Esophagus mucosa (tissue), 1 donor: Measurements from ENCODE around the gene IRF2. TPM values are rescaled to one million over a fixed set of nuclear protein-coding genes. Genes with fewer than 3 reads are reported as not detected.
"Not testable (repeated sequence)": the region's sequence is repeated elsewhere in the genome, so short reads cannot be mapped to it uniquely, and the experiment has no call there.

Experiments
- ATAC-seq: fragments of 200-7000 bp; cut with Tn5 transposase; one replicate; pipeline ENCODE4 v1.9.1; 2020
- total RNA-seq: library from RNA; stranded (reverse); gene quantifications from one replicate; pipeline ENCODE4 v1.2.4, GENCODE V29; 2023
- donor health status: DM: yes; HTN: yes; CAD: no.

The IRF2 gene
- total RNA-seq, 1 donor from 2014 or later: 19.1 TPM

DNA sequence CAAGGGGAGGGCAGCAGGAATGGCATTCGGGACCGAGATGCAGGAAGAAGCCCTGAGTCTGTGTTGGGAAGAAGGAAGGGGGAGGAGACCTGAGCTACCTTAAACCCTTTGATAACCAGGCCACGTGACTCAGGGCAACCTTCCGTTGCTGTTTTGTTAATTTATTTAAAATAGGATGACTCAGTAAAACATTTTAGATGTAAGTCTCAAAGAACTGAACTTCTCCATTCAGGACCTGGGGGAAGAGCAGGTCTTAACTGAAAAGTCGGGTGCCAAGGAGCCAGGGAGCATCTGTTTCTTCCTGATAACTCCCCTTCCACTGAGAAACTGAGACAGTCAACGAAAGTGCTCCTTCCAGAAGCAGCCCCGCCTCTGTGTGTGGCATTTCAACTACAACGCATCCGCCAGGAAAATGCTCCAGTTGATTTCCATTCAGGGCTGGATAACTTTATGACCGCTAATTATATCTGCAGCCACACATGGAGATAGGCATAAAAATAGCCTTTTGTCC, 88.0 kb downstream of the IRF2 start:
- ATAC-seq: no peak

DNA sequence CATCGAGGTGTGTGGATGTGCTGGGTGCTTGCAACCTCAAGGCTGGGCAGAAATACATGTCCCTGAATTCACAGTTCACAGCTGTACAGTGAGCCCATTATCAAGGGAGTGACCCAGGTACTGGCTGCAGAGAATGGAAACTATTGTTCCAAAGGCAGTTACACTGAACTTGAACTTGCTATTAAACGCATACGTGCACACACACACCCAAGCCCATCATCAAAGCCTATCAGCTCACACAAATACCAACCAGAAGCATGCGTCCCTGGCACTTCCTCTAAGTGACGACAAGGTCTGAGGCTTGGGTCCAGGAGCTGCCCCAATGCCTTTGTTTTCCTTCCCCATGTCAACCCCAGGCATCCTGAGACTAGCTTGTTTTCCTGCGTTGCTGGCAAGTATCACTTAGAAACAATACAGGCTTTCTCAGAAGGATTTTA, 88.6 kb downstream of the IRF2 start:
- peak; percentile 14 for ATAC-seq

DNA sequence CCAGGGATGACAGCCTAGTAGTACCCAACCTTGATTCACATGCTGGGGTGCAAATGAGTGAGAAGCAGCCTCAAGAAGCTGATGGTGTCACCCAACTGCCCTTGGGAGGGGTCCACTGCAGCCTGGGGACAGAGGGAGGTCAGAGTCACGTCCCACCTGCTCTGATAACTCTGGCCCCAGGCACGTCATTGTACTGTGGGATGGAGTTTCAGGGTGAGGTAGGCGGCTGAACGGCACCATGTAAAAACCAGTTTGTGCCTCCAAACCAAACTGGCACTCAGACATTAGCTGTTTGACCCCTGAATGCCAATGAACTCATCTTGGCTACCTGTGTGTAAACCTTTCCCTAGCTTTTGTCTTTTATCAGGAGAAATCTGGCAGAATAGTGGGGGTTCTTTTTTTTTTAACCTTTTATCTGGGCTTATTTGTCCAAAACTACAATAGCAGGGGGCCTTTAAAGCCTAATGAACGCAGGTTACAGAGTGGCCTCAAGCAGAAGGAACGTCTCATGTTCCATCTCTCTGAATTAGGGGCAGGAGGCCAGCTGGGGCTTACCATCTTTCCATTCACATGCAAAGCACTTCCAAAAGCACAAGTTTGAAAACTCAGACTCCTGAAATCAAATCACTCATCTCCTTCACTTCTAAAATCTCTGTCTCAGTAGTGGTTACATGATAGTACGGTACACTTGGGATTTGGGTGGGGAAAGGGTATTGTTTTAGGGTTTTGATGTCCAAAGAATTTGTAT, 89.4 kb downstream of the IRF2 start:
- peak; percentile 34 for ATAC-seq

DNA sequence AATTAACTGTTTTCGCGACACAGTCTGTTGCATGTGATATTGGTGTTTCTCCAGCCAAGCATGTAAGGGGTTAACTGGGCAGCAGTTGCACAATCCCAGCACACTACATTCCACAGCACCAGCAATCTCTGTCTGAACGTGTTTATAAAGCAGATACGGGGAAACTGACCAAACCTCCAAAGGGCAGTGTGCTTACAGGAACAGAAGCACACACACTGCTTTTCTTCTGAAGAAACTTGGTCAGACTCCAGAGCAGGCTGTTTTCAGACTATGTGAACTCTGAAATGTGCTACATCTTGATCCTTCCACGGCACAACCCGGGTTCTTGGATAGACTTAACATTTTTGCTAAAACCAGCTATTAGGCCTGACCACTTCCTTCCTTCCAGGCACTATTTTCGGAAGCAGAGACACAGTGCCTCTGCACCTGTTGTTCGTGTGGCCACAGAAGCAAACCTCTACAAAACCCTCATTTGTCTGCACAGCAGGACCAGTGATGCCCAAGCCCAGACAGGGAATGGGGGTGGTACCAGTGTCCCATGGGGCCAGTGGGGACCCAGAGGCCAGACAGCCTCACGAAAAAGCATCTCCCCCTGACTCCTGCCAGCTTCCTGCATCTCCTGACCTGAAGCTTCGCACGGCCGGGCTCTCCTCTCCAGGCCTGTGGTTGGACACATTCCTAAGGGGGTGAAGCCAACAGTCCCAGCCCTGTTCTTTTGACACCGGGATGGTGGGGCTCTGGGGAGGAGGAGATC, 90.1 kb downstream of the IRF2 start:
- ATAC-seq: peak; percentile 79

DNA sequence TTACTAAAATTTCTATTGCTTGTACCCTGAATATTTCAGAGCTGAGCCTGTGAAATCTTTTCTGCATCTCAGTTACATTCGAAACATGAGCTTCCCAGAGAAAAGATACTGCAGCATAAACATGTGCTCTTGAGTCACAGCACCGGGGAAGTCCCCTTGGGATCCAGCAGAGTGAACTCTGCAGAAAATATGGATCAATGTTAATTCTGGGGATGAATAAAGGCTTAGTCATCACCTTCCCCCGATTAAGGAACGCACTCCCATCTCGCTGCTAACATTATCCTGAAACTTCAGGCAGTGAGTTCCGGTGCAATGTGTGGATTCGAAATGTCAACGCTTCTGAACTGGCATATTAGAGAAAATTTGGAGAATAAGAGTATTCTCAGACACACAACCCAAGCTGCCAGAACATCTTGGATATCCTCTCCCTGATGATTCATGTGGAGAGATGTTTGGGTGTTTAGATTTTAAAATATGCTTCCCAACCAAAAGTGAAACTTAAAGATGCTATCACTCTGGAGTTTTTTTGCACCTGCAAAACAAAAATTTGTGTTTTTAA, 90.8 kb downstream of the IRF2 start:
- ATAC-seq: peak; percentile 88

DNA sequence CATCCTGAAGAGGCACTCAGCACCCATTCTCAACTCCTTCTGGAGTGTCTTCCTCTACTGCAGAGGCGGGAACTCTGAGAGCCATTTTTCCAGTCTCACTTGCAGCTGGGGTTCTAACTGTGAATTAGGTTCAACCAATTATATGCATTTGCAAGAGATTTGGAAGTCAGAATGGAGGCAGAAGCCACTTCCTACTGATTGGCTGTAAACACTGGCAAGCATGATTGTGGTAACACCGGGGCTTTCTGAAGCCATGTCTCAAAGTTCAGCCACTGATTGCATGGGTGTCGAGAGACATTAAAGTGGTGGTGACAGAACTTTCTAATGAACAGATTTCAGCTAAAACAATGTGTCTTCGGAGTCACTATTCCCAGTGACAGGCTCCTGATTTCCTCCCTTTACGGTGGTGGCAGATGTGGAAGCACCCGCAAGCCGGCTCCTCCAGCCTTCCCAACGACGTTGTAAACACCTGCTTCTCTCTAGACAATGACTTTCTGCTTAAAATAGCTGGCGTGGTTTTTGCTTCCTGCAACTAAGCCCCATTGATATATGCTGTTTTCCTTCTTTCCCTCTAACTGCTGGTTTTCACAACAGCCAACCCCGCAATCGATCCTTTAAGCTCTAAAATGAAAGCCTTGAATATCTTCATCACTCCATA, 92.0 kb downstream of the IRF2 start:
- ATAC-seq: no peak

DNA sequence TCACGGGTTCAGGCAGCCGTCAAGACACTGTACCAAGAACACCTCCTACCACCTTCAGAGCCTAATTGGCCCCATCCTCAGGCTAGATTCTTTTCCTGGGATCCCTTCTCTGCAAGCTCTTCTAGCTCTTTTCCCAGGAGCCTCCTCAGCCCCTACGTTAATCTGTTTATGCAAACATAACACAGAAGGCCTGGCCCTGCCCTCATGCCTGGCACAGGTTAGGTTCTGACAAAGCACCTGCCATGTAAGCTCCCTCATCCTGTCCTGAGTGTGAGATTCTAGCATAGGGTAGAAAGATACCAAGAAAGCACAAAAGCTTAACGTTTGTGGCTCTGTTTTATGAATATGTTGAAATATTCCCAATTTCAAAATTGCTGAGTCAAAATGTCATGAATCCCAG, 93.6 kb downstream of the IRF2 start:
- ATAC-seq: no peak

DNA sequence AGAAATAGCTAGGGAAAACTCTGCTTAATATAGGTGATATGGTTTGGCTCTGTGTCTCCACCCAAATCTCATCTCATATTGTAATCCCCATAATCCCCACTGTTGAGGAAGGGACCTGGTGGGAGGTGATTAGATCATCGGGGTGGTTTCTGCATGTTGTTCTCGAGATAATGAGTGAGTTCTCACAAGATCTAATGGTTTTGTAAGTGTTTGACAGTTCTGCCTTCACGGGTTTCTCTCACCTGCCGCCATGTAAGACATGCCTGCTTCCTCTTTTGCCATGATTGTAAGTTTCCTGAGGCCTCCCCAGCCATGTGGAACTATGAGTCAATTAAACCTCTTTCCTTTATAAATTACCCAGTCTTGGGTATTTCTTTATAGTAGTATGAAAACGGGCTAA, 94.1 kb downstream of the IRF2 start:
- not testable (repeated sequence) for ATAC-seq

DNA sequence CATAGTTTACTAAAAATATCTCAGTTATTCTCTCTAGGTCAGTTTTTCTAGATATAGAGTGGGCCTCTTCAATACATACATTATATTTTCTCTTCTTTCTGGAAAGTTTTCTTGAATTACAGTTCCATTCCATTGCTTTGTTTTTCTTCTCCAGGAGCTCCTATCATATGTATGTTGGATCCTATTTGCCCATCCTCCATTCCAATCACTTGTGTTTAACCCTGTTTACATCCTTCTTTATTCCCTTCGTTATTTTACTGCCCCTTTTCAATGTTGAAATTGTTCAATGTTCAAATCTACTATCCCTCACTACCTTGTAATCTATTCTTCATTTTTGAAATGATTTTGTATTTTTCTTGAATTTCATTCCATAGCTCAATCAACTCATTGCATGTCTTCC, 97.4 kb downstream of the IRF2 start:
- ATAC-seq: no peak

DNA sequence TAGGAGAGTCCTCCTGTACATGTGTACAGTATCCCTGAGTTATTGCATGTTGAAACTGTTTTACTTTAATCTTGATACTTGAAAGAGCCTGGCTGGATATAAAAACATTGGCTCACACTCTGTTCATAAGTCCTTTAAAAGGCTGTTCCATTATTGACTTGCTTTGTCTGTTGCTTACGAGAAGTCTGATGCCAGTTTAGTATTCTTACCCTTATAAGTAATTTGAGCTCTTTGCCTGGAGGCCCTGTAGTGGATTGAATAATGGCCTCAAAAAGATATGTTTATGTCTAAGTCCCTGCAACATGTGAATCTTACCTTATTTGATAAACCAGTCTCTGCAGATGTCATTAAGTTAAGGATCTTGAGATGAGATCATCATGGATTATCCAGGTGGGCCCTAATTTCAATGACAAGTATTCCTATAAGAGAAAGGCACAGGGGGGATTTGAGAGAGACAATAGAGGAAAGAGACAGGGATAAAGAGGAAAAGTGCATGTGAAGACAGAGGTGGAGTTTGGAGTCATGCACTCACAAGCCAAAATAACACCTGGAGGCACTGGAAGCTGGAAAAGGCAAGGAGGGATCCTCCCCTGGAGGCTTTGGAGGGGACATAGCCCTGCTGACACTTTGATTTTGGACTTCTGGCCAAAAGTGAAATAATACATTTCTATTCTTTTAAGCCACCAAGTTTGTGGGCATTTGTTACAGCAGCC, 98.1 kb downstream of the IRF2 start:
- ATAC-seq: no peak

DNA sequence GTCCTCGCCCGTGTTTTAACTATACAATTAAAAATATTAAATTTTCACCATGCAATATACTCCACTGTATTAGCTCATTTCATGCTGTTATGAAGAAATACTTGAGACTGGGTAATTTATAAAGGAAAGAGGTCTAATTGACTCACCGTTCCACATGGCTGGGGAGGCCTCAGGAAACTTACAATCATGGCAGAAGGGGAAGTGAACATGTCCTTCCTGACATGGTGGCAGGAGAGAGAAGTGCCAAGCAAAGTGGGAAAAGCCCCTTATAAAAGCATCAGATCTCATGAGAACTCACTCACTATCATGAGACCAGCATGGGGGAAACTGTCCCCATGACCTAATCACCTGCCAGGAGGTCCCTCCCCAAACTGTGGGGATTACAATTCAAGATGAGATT, 98.7 kb downstream of the IRF2 start:
- ATAC-seq: not testable (repeated sequence)

DNA sequence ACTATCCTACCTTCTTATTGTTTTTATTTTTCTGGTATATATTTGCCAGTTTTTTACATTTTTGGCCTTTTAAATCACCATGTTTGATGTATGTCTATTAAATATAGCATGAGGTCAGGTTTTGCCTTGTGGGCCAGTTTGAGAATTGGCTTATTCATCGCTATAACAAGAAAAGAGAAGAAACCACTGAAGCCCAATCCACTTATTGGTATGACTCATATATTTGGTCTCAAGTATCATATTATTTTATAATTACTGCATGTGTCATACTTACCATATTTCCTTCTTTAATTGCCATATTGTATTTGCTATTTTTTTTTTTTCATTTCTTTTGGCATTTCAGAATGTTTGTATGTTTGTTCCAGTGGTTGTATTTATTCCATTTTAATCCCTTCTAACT, 99.3 kb downstream of the IRF2 start:
- ATAC-seq: no peak

DNA sequence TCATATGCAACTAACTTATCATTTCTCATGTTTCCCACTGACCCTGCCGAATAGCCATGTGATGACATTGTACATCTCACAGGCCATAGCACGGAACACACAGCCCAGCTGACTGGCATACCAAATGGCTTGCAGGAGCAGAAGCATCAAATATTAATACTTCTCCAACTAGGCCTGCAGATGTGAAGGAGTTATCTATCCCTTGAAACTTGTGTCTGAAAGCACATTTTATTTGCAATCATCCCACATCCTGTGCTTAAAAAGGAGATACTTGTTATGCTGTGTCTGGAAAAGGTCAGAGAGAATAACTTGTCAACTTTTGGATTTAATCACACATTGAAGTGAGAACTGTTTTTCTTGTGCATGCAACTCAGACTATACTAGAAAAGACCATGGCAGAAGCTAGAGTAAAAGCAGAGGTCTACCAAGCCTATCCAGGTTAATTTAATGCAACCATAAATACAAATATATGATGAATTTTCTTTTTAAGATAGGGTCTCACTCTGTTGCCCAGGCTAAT, 100.4 kb downstream of the IRF2 start:
- ATAC-seq: no peak

DNA sequence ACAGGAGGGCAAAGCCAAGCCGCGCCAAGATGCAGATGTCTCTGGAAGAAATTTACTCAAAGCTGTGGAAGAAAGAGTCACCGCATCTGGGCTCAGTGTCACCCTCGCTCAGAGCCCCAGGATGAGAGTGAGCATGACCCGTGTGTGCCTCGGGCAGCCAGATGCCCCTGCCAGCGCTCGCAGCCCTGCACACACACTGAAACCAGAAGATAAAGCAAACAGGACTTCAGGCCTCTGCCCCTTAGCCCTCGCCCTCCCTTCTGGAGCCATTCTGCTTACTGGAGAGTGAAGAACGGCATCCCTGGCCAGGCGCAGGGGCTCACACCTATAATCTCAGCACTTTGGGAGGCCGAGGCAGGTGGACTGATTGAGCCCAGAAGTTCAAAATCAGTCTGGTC, 103.0 kb downstream of the IRF2 start:
- ATAC-seq: no peak

DNA sequence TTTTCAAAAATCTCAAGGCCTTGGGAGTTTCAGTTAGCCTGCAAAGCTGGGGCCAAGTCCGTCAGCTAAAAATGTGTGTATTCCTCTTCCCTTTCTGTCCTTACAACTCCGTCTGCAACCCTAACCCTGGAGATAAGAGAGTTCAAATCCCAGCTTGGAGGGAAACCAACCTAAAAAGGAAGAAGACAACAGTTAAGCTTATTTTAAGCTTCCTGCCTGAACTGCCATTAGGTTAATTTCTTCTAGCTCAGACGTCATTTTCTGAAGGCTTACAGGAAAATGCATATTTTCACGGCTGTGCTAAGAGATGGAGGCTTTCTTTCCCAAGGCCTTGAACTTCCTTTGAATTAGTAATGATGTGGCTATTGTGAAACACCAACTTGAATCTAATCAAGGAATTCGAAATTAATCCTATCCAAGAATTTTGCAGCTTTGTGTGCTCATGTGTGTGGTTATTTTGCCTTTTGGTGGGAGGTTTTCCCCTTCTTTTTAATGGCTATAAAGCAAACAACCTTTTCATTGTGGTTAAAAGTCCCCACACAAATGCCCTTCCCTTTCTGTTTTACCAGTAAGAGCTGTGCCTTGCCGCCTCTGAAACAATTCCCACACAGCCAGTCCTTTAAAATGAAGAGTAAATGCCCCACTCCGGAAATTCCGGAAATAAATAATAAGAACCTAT, 103.5 kb downstream of the IRF2 start:
- no peak for ATAC-seq

DNA sequence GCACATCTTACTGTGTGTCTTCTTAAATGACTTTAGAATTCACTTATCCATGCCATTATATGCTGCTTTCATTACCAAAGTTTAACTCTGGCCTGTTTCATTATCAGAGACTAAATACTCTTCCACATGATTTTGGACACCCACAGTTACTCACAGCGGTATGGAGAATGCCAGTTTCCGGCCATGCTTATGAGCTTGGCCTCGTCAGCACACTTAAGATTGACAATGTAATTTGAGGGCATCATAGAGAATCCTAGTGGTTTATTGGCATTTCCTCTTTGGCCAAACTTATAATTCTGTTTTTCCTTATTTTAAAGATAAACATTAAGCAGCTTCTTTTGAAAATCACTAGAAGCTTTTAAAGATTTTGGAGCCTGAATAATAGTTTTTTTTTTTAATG, 104.5 kb downstream of the IRF2 start:
- ATAC-seq: no peak

DNA sequence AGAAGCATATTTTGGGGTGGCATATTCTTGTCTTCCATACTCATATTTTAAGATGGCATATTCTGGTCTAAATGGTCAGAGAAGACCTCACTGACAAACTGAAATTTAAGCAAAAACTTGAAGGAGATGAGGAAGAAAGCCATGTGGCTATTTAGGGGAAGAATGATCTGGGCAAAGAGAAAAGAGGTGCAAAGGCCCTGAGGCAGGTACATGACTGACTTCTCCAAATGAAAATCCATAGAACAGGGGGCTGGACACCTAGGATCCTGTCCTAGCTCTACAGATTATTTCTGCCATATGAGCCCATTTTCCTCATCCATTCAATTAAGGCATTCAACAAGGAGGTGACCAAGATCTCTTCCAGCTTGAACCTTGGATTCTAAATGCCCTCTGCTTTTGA, 105.6 kb downstream of the IRF2 start:
- ATAC-seq: no peak

DNA sequence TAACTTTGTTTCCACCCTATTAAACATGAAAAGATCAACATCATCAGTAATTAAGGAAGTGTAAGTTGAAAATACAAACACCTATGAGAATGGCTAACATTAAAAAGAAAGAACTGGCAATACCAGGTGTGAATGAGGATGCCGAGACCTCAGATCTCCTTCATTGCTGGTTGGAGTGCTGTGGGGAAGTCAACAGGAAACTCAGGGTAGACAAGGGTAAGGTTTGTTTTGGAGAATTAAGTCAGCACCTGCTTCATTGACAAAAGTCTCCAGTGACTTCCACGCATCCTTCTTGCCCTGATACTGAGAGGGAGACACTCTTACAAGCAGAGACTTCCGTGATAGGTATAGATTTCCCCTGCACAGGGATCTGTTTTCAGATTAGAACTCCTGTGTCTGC, 106.1 kb downstream of the IRF2 start:
- ATAC-seq: no peak

DNA sequence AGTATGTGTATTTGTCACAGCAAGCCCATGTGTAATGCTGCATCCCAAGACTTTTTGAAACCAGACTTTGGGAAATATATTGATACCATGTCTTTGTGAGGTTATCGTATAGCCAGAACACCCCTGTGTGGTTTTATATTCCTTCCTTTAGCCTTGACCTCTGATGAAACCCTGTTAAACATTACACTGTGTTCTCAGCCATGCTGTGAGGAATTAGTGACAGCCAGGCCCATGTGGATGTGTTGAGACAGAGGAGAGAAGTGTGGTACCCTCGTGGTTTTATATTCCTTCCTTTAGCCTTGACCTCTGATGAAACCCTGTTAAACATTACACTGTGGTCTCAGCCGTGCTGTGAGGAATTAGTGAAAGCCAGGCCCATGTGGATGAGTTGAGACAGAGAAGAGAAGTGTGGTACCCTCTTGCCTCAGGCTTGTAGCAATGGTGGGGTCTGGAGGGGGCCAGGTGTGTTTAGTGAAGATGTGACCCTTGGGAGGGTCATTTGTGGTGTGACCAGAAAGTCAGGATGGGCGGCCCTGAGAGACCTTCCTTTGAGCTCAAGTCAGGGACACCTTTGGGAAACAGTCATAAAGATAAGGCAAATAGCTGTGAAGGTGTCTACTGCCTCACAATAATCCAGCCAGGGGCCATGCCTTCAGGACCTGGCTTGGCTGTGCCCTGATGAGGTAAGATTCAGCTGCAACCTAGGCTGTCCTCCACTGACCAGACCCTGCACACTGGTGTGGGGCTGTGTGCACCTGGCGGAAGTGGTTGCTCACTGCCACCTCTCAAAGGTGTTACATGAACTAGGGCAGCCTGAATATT, 110.0 kb downstream of the IRF2 start:
- ATAC-seq: no peak

DNA sequence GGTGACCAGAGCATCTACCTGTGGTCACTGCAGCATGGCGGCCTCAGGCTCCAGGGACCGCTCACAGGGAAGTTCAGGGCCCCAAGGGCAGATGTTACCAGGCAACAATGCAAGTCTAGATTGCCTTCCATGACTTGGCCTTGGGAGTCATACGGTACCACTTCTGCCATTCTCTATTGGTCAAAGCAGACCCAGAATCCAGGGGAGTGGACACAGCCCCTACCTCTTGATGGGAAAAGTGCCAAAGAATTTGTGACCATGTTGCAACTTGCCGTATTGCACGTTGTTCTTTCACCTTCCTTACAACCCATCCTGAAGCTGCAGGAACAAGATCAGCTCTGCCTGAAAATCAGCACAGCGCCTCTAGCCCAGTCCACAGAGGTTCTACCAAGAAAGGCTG, 111.1 kb downstream of the IRF2 start:
- no peak for ATAC-seq

DNA sequence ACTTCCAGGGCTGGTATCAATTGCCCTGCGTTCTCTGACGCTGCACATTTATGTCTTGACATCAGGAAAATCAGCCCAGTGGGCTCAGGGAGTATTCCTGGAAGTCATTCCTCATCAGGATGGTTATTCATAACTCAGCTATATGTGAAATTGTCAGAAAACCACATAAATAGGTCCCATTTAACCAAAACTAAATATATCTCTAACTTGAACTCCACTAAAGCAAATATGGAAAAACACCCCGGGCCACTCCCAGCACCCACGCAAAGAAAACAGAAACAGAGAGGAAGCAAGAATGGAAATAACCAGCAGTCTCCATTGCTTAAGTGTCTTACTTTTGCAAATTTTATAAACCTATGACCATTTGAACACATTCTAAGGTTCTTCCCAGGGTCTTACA, 112.0 kb downstream of the IRF2 start:
- no peak for ATAC-seq
